BE2C (cell line): ENCODE data around the gene PHF21B.

Experiments
- DNase-seq: peaks from one replicate; pipeline ENCODE4 v3.0.0-alpha.2; 2020
- H3K27me3 ChIP-seq: fragments of 250-450 bp; sonication (Bioruptor Pico); 2 replicates; pipeline ENCODE4 v1.5.1; 2020; ENCODE audit warnings: mild to moderate bottlenecking
- H3K36me3 ChIP-seq: fragments of 250-450 bp; sonication (Bioruptor Pico); 2 replicates; pipeline ENCODE4 v1.5.1; 2020; ENCODE audit warnings: mild to moderate bottlenecking
- H3K4me1 ChIP-seq: fragments of 250-450 bp; sonication (Bioruptor Pico); 2 replicates; pipeline ENCODE4 v1.5.1; 2020
- H3K4me3 ChIP-seq: 2 replicates; pipeline ENCODE4 v1.5.1; 2011; ENCODE audit warnings: low read depth, low read length
- H3K9me3 ChIP-seq: fragments of 250-450 bp; sonication (Bioruptor Pico); 2 replicates; pipeline ENCODE4 v1.5.1; 2020
- TF ChIP-seq, protein P1 (sequence below): IDR thresholded peaks from 2 replicates; pipeline ENCODE4 v1.5.1; 2012; ENCODE audit warnings: mild to moderate bottlenecking, low read depth, low read length

The PHF21B gene

GRCh38 chr22:44935724-44936123 is 74.1 kb downstream of the PHF21B start:
- Histone ChIP-seq H3K4me1 (no peaks in the 10 kb centered on the region), H3K27me3 (no peaks in the 10 kb centered on the region), H3K9me3 (no peaks in the 10 kb centered on the region), H3K36me3 (no peaks in the 10 kb centered on the region), H3K4me3 (no peak overlapping the region)
- TF ChIP-seq, protein P1, sequence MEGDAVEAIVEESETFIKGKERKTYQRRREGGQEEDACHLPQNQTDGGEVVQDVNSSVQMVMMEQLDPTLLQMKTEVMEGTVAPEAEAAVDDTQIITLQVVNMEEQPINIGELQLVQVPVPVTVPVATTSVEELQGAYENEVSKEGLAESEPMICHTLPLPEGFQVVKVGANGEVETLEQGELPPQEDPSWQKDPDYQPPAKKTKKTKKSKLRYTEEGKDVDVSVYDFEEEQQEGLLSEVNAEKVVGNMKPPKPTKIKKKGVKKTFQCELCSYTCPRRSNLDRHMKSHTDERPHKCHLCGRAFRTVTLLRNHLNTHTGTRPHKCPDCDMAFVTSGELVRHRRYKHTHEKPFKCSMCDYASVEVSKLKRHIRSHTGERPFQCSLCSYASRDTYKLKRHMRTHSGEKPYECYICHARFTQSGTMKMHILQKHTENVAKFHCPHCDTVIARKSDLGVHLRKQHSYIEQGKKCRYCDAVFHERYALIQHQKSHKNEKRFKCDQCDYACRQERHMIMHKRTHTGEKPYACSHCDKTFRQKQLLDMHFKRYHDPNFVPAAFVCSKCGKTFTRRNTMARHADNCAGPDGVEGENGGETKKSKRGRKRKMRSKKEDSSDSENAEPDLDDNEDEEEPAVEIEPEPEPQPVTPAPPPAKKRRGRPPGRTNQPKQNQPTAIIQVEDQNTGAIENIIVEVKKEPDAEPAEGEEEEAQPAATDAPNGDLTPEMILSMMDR = no peak
- no peak for DNase-seq

DNA sequence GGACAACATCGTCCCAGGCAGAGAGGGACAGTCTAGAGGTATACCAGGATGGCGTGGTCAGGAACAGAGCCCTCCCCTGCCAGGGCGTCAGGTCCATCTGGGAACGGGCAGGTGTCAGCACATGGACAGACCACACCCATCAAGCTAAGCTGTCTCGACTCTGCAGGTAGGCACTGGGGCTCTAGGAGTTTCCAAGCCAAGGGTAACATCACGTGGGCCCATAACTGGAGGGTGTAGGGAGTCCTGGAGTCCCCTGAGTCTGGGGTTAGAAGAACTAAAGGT is 75.4 kb downstream of the PHF21B start:
- no peaks in the 10 kb centered on the region for H3K27me3 ChIP-seq
- DNase-seq = no peak
- no peaks in the 10 kb centered on the region for H3K4me1 ChIP-seq
- H3K9me3 ChIP-seq = no peaks in the 10 kb centered on the region
- H3K4me3 ChIP-seq = no peak overlapping the region
- H3K36me3 ChIP-seq = no peaks in the 10 kb centered on the region
- TF ChIP-seq, protein P1 = no peak

DNA sequence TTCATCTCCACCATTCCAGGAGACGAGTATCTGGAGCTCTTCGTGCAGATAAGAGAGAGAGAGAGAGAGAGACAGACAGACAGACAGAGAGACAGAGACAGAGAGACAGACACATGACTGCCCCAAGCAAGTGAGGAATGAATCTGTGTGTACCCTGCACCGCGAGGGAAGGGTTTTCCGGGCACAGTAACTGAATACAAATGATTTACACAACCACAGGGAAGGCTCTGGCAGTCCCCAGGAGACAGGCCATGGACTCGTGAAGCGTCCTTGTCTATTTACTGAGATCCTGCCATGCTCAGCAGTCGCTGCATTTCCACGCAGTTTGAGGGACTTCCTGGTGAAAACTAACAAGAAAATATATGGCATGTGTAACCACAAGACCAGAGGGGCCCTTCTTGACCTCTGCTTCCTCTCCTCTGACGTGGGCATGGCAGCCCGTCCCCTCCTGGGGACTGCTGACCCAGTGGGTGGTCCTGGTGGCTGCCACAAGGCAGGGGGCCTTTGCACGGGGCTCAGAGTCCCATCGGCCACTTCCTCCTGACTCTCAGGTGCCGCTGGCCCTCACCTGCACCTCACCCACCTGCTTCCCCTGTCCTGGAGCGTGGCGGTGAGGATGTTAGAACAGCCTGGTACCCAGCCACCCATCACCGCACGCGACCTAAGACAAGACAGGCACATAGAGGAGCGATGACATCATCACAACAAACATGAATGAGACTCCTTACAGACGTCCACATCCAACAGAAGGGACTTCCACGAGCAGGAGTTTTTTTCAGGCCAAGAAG is 75.9 kb downstream of the PHF21B start:
- H3K4me1 ChIP-seq = no peaks in the 10 kb centered on the region
- TF ChIP-seq, protein P1 = no peak
- no peaks in the 10 kb centered on the region for H3K27me3 ChIP-seq
- DNase-seq = no peak
- H3K4me3 ChIP-seq = no peak overlapping the region
- H3K36me3 ChIP-seq = no peaks in the 10 kb centered on the region
- no peaks in the 10 kb centered on the region for H3K9me3 ChIP-seq

- H3K27me3 ChIP-seq = no peaks in the 10 kb centered on the region
- H3K36me3 ChIP-seq = no peaks in the 10 kb centered on the region
- no peaks in the 10 kb centered on the region for H3K4me1 ChIP-seq
- H3K9me3 ChIP-seq = no peaks in the 10 kb centered on the region
- H3K4me3 ChIP-seq = no peak overlapping the region
- no peak for DNase-seq
- TF ChIP-seq, protein P1 = no peak
These were observed 77.3 kb downstream of the PHF21B start for GRCh38 chr22:44932493-44932892.

DNA sequence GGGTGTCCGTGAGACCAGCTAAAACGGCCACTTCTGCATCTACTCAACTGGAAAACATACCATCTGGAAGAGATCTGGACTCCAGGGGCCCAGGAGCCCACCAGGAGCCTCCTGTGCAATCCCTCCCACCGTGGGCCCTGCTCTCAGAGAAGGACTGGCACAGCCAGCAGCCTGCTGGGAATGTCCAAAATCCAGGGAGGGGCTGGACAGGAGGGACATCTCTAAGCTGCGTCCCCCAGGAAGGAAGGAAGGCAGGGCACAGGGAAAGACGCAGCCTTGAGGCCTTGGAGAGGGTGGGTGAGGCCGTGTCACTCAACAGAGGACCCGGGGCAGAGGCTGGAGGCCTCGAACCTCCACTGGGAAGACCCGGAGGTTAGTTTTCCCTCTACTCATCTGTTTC is 78.0 kb downstream of the PHF21B start:
- H3K4me1 ChIP-seq = no peaks in the 10 kb centered on the region
- no peak for DNase-seq

GRCh38 chr22:44931077-44931540 is 78.7 kb downstream of the PHF21B start:
- Histone ChIP-seq H3K4me1 (no peaks in the 10 kb centered on the region), H3K27me3 (no peaks in the 10 kb centered on the region), H3K9me3 (no peaks in the 10 kb centered on the region), H3K4me3 (no peak overlapping the region), H3K36me3 (0 out of 2 replicates have a peak, but pooled peaks cover 5% of the 10 kb centered on the region)
- TF ChIP-seq, protein P1 = no peak
- DNase-seq = no peak

More for the DNA sequence above, 78.0 kb downstream of the PHF21B start:
- no peak overlapping the region for H3K4me3 ChIP-seq
- 0 out of 2 replicates have a peak, but pooled peaks cover 1% of the 10 kb centered on the region for H3K36me3 ChIP-seq
- no peaks in the 10 kb centered on the region for H3K9me3 ChIP-seq
- TF ChIP-seq, protein P1 = no peak
- no peaks in the 10 kb centered on the region for H3K27me3 ChIP-seq
